HG02970 (cell line): ENCODE results near the gene BTBD10.

Experiments used
- ATAC-seq: cut with Tn5 transposase; IDR thresholded peaks from one replicate; pipeline ENCODE4 v1.9.1; 2021; ENCODE audit warnings: mild to moderate bottlenecking, moderate library complexity, moderate number of reproducible peaks; ENCODE audit not compliant: unreplicated experiment, low FRiP score

The BTBD10 gene

DNA sequence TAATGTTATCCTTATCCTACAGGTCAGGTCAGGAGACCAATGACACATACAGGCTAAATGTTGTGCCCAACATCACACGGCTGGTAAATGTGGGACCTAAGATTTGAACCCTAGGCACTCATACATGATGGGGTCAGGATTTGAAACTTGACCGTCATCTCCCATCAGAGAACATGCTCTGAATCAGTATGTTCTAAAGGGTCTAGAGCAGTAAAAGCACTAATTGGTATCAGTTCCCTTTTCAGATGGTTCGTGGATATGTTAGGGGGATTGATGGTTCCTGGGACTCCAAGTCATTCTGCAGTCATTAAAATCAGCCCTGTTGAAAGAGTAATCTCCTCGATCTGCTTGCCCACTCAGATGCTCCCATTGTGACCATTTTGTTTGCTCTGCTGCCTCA, 120.0 kb downstream of the BTBD10 start:
- no peak for ATAC-seq

DNA sequence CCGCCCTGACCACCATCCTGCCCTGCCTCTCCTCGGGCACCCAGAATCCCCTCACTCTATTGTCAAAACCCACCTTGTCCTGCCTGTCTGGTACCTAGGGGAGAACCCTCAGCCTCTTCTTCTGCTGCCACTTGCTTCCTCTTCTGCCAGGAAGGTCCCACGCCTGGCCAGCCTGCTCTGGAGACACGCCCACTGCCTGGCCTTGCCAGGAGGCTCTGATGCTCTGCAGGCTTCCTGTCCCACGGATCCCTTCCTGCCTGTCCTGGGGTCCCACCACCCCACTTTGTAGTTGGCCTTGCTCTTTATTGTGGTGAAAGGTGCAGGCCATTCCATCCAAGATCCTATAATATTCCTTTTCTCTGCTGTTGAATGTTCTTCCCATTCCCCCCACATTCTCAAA, 122.0 kb downstream of the BTBD10 start:
- ATAC-seq: no peak

DNA sequence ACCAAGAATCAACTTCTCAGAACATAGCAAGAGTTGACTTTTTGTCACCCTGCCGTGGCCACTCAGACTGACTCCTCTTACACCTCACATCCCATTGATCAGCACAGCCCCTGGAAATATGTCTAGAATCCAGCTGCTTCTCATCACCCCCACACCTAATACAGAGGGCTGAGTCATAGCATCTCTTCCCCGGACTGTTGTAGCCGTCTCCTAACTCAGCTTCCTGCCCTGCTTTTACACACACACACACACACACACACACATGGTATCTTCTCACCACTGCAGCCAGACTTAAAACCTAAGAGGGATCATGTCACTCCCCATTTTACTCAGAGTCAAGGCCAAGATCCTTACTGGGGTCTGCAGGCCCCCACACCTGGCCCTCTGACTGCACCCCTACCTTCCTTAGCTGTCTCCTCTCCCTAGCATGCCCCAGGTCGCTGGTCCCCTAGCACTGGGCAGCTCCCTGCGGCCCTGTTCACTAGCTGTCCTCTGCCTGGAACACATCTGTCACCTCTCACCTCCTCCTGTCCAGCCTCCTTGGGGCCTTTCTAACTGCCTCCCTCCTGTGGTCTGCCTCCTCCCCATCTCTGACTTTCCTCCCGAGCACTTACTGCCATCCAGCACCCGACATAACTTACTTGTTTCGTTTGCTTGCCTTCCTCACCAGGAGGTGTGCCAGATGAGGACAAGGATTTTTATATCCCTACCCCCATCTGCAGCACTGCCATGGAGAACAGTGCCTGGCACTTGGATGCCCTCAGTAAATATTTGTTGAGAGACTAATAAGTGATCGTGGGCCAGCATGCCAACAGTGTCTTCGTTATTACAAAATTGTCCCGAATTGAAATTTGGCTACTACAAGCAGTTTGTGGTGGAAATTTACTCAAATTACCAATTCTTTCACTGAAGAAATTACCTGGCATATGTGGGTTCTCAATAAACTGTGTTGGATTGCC, 123.5 kb downstream of the BTBD10 start:
- ATAC-seq: no peak

DNA sequence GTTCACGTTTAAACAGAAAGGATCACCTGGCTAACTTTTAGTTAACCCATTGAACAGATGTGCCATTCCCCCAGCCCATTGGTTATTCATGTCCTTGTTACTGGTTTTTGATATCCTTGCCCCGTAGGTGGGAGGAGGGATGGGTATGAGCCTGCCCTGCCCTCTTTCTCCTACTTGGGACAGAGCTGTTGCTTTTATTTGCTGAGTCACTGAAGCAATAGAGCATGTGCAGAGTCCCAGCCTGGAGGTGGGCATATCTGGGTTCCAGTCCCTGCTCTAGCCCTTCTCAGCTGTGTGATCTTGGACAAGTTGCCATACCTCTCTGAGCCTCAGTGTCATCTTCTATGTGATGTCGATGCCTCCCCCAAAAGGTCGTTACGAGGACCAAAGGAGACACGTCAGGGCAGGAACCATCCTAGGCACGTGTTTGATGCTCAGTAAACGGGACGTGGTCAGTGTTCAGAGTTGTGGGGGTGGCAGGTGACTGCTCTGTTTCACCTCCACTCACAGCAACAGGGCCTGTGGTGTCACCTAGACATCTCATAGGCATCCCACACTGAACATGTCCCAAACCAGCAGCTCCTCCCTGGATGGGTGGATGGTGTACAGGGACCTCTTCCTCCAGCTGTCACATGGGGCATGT, 124.5 kb downstream of the BTBD10 start:
- no peak for ATAC-seq

DNA sequence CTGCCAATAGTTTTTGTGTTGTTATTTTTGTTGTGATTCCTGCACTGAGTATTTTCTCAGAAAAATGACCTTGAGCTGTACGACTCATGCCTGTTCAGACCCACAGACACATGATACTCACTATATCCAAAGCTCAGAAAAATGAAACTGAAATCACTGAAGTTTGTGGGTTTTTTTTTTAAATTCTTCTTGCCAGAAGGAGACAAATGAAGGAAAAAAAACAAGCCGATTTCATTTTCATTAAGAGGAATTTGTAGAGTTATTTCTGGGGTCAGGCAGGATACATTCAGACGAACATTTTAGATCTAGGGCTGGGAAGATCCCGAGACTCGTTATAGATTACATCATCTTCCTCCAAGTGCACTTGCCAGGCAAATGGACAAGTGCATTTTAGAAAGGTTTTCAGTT, 125.0 kb downstream of the BTBD10 start:
- no peak for ATAC-seq
